Spleen (tissue), 11 donors: ENCODE results near the gene FRMD4B. TPM values are rescaled to one million over a fixed set of nuclear protein-coding genes. Genes with fewer than 3 reads are reported as not detected.

Experiments used
- DNase-seq: peaks from one replicate; pipeline ENCODE4 v3.0.0-alpha.2; 2020
- H3K27ac ChIP-seq, 8 donors: fragments of 200-600 bp; sonication (generic) in 7 of 8; 1 replicate in 4 of 8; 2 replicates in 4 of 8; pipeline versions ENCODE4 v1.5.0 to v1.8.0; 2016 to 2021; ENCODE audit warnings: inconsistent platforms in 4 of 8, mild to moderate bottlenecking in 4 of 8, moderate library complexity in 1 of 8
- H3K27me3 ChIP-seq, 7 donors: fragments of 200-600 bp; sonication (generic) in 6 of 7; replicated peaks in 1 of 7; 1 replicate in 4 of 7; 2 replicates in 3 of 7; pipeline versions ENCODE4 v1.5.0 to v1.8.0; 2016 to 2021; ENCODE audit warnings: inconsistent platforms in 3 of 7, mild to moderate bottlenecking in 1 of 7
- H3K36me3 ChIP-seq, 6 donors: fragments of 200-600 bp; sonication (generic) in 5 of 6; 1 replicate in 4 of 6; 2 replicates in 2 of 6; pipeline versions ENCODE4 v1.5.0 to v1.8.0; 2016 to 2021; ENCODE audit warnings: inconsistent platforms in 2 of 6
- H3K4me1 ChIP-seq, 6 donors: fragments of 200-600 bp; sonication (generic) in 5 of 6; 1 replicate in 3 of 6; 2 replicates in 3 of 6; pipeline versions ENCODE4 v1.5.0 to v1.8.0; 2016 to 2021; ENCODE audit warnings: inconsistent platforms in 3 of 6
- H3K4me3 ChIP-seq, 8 donors: fragments of 200-600 bp; sonication (generic) in 7 of 8; 1 replicate in 4 of 8; 2 replicates in 4 of 8; pipeline versions ENCODE4 v1.5.0 to v1.8.0; 2016 to 2021; ENCODE audit warnings: inconsistent platforms in 4 of 8, mild to moderate bottlenecking in 4 of 8, moderate library complexity in 2 of 8
- H3K9me3 ChIP-seq, 8 donors: fragments of 200-600 bp; sonication (generic) in 7 of 8; 1 replicate in 4 of 8; 2 replicates in 4 of 8; pipeline versions ENCODE4 v1.5.0 to v1.8.0; 2016 to 2021; ENCODE audit warnings: inconsistent platforms in 4 of 8
- CTCF ChIP-seq, 11 experiments: fragments of 200-600 bp in 7 of 11; fragments of 450-650 bp in 4 of 11; sonication (generic) in 4 of 11; IDR thresholded peaks in 8 of 11; conservative IDR thresholded peaks in 3 of 11; 1 replicate in 7 of 11; 2 replicates in 4 of 11; pipeline versions ENCODE4 v1.4.0 to v1.8.0; 2016 to 2021; ENCODE audit warnings: antibody characterized with exemption in 11 of 11, inconsistent platforms in 4 of 11, mild to moderate bottlenecking in 1 of 11
- POLR2A ChIP-seq, 3 donors: fragments of 450-650 bp; IDR thresholded peaks; one replicate each; pipeline ENCODE4 v1.5.1; 2017; ENCODE audit warnings: antibody characterized with exemption in 3 of 3, mild to moderate bottlenecking in 1 of 3
- POLR2AphosphoS5 ChIP-seq, 3 donors: sonication (generic); formaldehyde crosslinking; IDR thresholded peaks; one replicate each; pipeline ENCODE4 v1.5.1; 2017; ENCODE audit warnings: antibody characterized with exemption in 3 of 3
- WGBS, 5 donors: extraction: QIAGEN DNeasy Blood & Tissue Kit in 3 of 5; methylation state at CpG; one replicate each; pipeline versions ENCODE4 v1.1.5 to v1.1.7; 2013 to 2018; 5-methylcytosine and 5-hydroxymethylcytosine counted together
- intact Hi-C: fragments of 100-400 bp; cut with DNase I; formaldehyde crosslinking; loops from one replicate; pipeline ENCODE4 v1.15.0; 2023; ENCODE audit warnings: low total_unique reads
- polyA plus RNA-seq, 3 donors: library from polyadenylated mRNA; stranded (reverse); fragments of 200-250 nt; gene quantifications; one replicate each; pipeline ENCODE4 v1.2.1, GENCODE V29; 2013
- total RNA-seq, 7 donors: library from RNA; depleted of rRNA in 3 of 7; stranded (reverse); fragments of >200 nt in 3 of 7; fragmentation: NEBNext Ultra II Directional in 4 of 7; extraction: Animal tissue kit (Norgen Biotek cat#: 25700) in 4 of 7; gene quantifications; one replicate each; pipeline versions ENCODE4 v1.1.0 to v1.2.1, GENCODE V29; 2016 to 2021
- donor health status: healthy with polysubstance abuse.
- donor health status: DM: no; HTN: no; CAD: no; lungs with moderate emphysema.
- donor health status: DM: no; HTN: no; CAD: no.
- donor health status: Bipolar disorder and iron deficiency.
- donor health status: healthy.
- donor health status: DM: no; HTN: no; CAD: no.
- donor health status: DM: yes; HTN: yes; CAD: no.

The FRMD4B gene
- total and polyA plus RNA-seq, 10 donors, result 8.1 to 143 (median 112) TPM

DNA sequence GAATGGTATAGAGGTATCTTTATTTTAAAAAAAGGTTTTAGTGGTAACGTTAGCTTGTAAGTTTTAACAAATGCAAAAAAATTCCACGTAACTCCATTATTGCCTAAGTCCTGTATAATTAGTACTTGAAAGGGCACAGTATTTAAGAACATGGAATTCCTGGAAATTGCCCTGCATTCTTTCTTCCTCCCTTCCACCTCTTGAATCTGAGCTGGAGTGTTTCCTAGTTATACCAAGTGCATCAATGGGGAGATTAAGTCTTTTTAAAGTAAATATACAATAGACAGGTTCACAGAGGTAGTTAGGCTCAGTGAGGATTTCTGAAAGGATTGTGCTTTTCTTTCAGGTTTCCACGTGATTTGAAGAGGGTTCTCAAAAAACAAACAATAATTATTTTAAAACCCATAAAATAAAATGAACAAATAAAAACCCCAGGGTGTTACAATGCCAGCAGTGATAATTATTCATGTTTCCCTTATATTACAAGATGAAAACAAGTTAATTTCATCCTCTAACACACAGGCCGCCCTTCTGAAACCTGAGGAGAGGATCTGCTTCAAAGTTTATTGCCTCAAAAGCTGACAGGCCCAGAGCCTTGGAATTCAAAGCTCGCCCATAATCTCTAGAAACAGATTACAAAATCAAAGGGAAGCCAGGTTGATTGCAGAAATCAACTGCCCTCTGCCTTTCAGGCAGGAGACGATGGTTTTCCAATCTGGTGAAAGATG is 134.6 kb downstream of the FRMD4B start:
- intact Hi-C loops, result no loop called here
- Histone ChIP-seq H3K27me3 (no peaks in the 10 kb centered on the region), H3K27ac (no peak overlapping the region), H3K9me3 (no peaks in the 10 kb centered on the region), H3K4me1 (no peaks in the 10 kb centered on the region), H3K4me3 (no peak overlapping the region), H3K36me3 (peaks cover 0 to 23% (median 0%) of the 10 kb centered on the region in 6 donors)
- TF ChIP-seq POLR2A (IDR thresholded peaks at IDR 0.05) (no peak), POLR2AphosphoS5 (IDR thresholded peaks at IDR 0.05) (no peak), CTCF (IDR thresholded peaks at IDR 0.05 in 8 of 11, conservative IDR thresholded peaks at IDR 0.05 in 3 of 11) (no peak)
- WGBS, 5 donors, result 78 to 93% (median 85%) methylated on average over 6 of the region's 6 CpGs
- no peak for DNase-seq

DNA sequence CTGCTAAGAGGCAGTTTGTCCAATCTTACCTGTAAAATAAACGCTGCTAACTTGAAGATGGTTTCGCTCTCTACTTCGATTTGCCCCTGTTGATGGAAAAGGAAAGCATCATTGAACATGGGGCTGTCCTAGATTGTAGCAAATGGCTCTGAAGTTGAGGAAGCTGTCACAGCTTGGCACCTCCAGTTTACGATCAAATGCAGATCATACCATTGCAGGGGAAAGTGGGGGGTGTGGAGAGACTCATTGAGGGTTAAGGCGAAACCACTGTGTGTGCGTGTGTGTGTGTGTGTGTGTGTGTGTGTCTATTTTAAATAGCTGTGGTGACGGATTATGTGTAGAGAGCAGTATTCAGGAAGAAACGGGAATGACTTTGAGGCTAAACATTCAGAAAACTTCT is 135.9 kb downstream of the FRMD4B start:
- H3K27ac ChIP-seq, result no peak overlapping the region
- H3K4me3 ChIP-seq, result no peak overlapping the region
- no peak for DNase-seq

DNA sequence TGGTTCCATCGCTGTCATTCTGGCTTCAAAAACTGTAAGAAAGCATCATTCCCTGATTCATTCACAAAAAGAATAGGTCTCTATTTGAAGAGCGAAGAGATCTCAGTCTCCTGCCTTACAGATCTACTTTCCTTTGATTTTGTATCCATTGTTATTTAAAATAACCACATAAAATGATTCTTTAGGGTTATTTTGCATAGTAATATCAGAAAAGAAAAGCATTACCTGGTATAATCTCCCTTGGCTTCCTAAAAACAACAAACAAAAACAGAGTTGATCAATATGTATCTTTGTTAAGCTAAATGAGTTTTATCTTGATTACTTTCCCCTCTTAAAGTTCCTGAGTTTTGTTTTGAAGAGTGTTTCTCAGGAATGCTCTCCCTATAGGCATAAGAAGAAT is 136.9 kb downstream of the FRMD4B start:
- 88 to 97% (median 92%) methylated on average over 2 of the region's 2 CpGs for WGBS, 5 donors
- H3K27me3 ChIP-seq, result no peaks in the 10 kb centered on the region
- no peaks in the 10 kb centered on the region for H3K9me3 ChIP-seq
- DNase-seq, result no peak
- no peaks in the 10 kb centered on the region for H3K4me1 ChIP-seq
- no peak overlapping the region for H3K4me3 ChIP-seq
- peaks cover 0 to 23% (median 0%) of the 10 kb centered on the region in 6 donors for H3K36me3 ChIP-seq
- no peak overlapping the region for H3K27ac ChIP-seq
- intact Hi-C loops, result no loop called here
- TF ChIP-seq POLR2A (IDR thresholded peaks at IDR 0.05) (no peak), POLR2AphosphoS5 (IDR thresholded peaks at IDR 0.05) (no peak), CTCF (IDR thresholded peaks at IDR 0.05 in 8 of 11, conservative IDR thresholded peaks at IDR 0.05 in 3 of 11) (no peak)

More for the DNA sequence above, 135.9 kb downstream of the FRMD4B start:
- no peaks in the 10 kb centered on the region for H3K27me3 ChIP-seq
- no peaks in the 10 kb centered on the region for H3K4me1 ChIP-seq
- TF ChIP-seq POLR2A (IDR thresholded peaks at IDR 0.05), result no peak
- TF ChIP-seq POLR2AphosphoS5 (IDR thresholded peaks at IDR 0.05), result no peak
- TF ChIP-seq CTCF (IDR thresholded peaks at IDR 0.05 in 8 of 11, conservative IDR thresholded peaks at IDR 0.05 in 3 of 11), result no peak
- peaks cover 0 to 23% (median 0%) of the 10 kb centered on the region in 6 donors for H3K36me3 ChIP-seq
- 77 to 91% (median 83%) methylated on average over 8 of the region's 8 CpGs for WGBS, 5 donors
- no peaks in the 10 kb centered on the region for H3K9me3 ChIP-seq
- intact Hi-C loops, result no loop called here

DNA sequence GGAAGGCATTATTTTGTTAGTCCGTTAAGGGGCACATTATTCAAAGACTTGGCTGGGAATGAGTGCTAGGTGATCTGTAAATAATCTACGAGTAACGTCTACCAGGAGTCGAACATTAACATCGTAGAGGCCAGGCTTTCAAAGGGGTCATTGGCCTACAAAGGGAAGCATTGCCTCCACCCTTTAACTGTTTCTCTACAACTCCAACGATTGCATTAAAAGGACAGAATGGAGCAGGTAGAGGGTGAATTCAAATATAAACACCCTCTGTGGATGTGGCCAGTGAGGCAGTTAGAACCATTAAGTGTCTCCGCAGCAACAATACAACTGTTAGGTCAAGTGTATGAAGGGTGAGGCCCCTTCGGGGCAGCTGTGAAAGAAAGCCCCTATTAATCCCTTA is 137.5 kb downstream of the FRMD4B start:
- Histone ChIP-seq H3K4me1 (peaks cover 0 to under 1% (median 0%) of the 10 kb centered on the region in 6 donors), H3K4me3 (no peak overlapping the region), H3K36me3 (peaks cover 0 to 23% (median 0%) of the 10 kb centered on the region in 6 donors), H3K9me3 (no peaks in the 10 kb centered on the region), H3K27me3 (no peaks in the 10 kb centered on the region), H3K27ac (no peak overlapping the region)
- WGBS, 5 donors, result 78 to 83% (median 80%) methylated on average over 8 of the region's 8 CpGs
- intact Hi-C loops, result no loop called here
- no peak for TF ChIP-seq POLR2AphosphoS5 (IDR thresholded peaks at IDR 0.05)
- no peak for TF ChIP-seq CTCF (IDR thresholded peaks at IDR 0.05 in 8 of 11, conservative IDR thresholded peaks at IDR 0.05 in 3 of 11)
- no peak for TF ChIP-seq POLR2A (IDR thresholded peaks at IDR 0.05)
- DNase-seq, result no peak
